ENCODE data around the gene NUAK2. TPM values are rescaled to one million over a fixed set of nuclear protein-coding genes. Genes with fewer than 3 reads are reported as not detected.

The NUAK2 gene
- total and polyA plus RNA-seq, 2 donors (not counting 3 experiments of a cell fraction or from before 2014, with no cell fraction given), result 1.8 to 2.5 TPM

- DNase-seq (ENCODE audit: low read depth, low spot score) (no peak), FAIRE-seq (no peak)
- no peaks in the 10 kb centered on the region for H3K36me3 ChIP-seq (ENCODE audit: control insufficient read depth in 2 of 2, extremely low read depth in 1 of 2, insufficient read depth in 2 of 2, low read length in 2 of 2)
- H3K9me3 ChIP-seq (replicated peaks; ENCODE audit: control insufficient read depth, insufficient read depth, low read length), result no peaks in the 10 kb centered on the region
- CTCF ChIA-PET, result interaction anchor here (1.5 kb wide), 1 partner anchor 18 kb away, joined by 8 read pairs; no protein-coding TSS in a partner anchor
- H4K20me1 ChIP-seq (replicated peaks; ENCODE audit: control insufficient read depth, extremely low read depth, insufficient read depth, low read length), result no peaks in the 10 kb centered on the region
- H3K9me1 ChIP-seq (replicated peaks; ENCODE audit: control insufficient read depth, extremely low read depth, insufficient read depth, low read length), result no peaks in the 10 kb centered on the region
- POLR2A ChIA-PET, result no interaction called here
- no peak overlapping the region for H3K4me2 ChIP-seq (ENCODE audit: insufficient read depth, low read length)
- no peak overlapping the region for H3K9ac ChIP-seq (replicated peaks; ENCODE audit: extremely low read depth, insufficient read depth, low read length)
- no peaks in the 10 kb centered on the region for H3K27me3 ChIP-seq (ENCODE audit: control insufficient read depth in 2 of 2, insufficient read depth in 2 of 2, low read length in 2 of 2)
- TF ChIP-seq, protein P1, sequence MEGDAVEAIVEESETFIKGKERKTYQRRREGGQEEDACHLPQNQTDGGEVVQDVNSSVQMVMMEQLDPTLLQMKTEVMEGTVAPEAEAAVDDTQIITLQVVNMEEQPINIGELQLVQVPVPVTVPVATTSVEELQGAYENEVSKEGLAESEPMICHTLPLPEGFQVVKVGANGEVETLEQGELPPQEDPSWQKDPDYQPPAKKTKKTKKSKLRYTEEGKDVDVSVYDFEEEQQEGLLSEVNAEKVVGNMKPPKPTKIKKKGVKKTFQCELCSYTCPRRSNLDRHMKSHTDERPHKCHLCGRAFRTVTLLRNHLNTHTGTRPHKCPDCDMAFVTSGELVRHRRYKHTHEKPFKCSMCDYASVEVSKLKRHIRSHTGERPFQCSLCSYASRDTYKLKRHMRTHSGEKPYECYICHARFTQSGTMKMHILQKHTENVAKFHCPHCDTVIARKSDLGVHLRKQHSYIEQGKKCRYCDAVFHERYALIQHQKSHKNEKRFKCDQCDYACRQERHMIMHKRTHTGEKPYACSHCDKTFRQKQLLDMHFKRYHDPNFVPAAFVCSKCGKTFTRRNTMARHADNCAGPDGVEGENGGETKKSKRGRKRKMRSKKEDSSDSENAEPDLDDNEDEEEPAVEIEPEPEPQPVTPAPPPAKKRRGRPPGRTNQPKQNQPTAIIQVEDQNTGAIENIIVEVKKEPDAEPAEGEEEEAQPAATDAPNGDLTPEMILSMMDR (IDR thresholded peaks at IDR 0.05; ENCODE audit: extremely low read depth in 1 of 2, insufficient read depth in 1 of 2, low read depth in 1 of 2, low read length in 2 of 2), result no peak
- no peak for TF ChIP-seq JUN (IDR thresholded peaks at IDR 0.05; ENCODE audit: borderline replicate concordance, insufficient read depth, insufficient read length, low read depth)
- no peak for TF ChIP-seq POLR2A (IDR thresholded peaks at IDR 0.05; ENCODE audit: low read depth, low read length)
- no peak for TF ChIP-seq GATA2 (IDR thresholded peaks at IDR 0.05; ENCODE audit: insufficient read depth, insufficient read length, low read depth, low read length)
- peaks cover 34% of the 10 kb centered on the region for H3K4me1 ChIP-seq (ENCODE audit: control insufficient read depth, extremely low read depth, insufficient read depth, low read length)
- intact Hi-C loops (cut with micrococcal nuclease) (no loop called here), dilution Hi-C loops (cut with MboI; ENCODE audit: extremely low pct_ligation_motif_present, low sequenced_read_pairs) (no loop called here)
- H3K27ac ChIP-seq (ENCODE audit: insufficient read depth, low read depth, low read length), result no peak overlapping the region
- no TSS peak for BruUV-seq (replicated peaks)
- no peaks in the 10 kb centered on the region for H3K79me2 ChIP-seq (ENCODE audit: control insufficient read depth, insufficient read depth, low read length)
- H2AFZ ChIP-seq (ENCODE audit: low read depth, low read length), result no peak overlapping the region
- no peak overlapping the region for H3K4me3 ChIP-seq (replicated peaks in 1 of 3; ENCODE audit: insufficient read depth in 1 of 3, low read depth in 1 of 3, low read length in 3 of 3)
These were observed 29.9 kb downstream of the NUAK2 start for GRCh38 chr1:205291596-205291995.

DNA sequence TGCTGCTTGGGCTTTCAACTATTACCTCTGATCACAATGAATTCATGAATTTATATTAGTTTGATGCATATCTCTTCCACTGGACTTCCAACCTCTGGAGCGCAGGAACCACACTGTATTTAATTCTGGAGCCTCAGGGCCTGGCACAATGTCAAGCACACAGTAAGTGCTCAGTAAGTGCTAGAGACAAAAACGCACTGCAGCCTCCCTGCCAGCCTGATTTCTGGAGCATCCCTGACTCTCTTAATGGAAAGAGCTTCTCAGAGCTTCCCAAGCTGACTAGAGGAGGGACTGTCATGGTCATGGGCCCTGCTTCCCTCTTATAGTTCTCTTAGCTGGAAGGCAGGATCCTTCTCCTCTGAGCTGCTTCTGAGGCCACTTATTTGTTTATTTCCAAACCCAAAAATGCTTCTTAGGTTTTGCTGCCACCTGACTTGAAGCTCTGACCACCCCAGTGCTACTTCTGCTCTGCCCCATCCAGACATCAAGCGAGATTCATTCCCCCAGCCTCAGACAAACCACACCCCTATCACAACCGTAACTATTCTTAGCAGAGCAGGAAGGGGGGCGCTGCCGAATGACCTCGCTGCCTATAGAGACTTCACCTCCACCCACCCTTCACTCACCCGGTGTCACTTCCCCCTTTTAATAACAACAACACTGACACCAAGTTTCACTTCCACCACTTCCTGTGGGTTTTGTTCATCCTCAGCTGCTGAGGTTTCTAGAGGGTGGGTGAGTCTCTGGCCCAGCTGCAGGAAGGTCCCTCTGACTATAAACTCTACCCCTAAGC, 33.6 kb downstream of the NUAK2 start:
- Histone ChIP-seq H4K20me1 (replicated peaks; ENCODE audit: control insufficient read depth, extremely low read depth, insufficient read depth, low read length) (no peaks in the 10 kb centered on the region), H3K79me2 (ENCODE audit: control insufficient read depth, insufficient read depth, low read length) (no peaks in the 10 kb centered on the region), H2AFZ (ENCODE audit: low read depth, low read length) (peak overlapping the region; percentile 69), H3K9me3 (replicated peaks; ENCODE audit: control insufficient read depth, insufficient read depth, low read length) (no peaks in the 10 kb centered on the region), H3K36me3 (ENCODE audit: control insufficient read depth in 2 of 2, extremely low read depth in 1 of 2, insufficient read depth in 2 of 2, low read length in 2 of 2) (no peaks in the 10 kb centered on the region), H3K9me1 (replicated peaks; ENCODE audit: control insufficient read depth, extremely low read depth, insufficient read depth, low read length) (no peaks in the 10 kb centered on the region), H3K27ac (ENCODE audit: insufficient read depth, low read depth, low read length) (peak overlapping the region; percentile 52), H3K9ac (replicated peaks; ENCODE audit: extremely low read depth, insufficient read depth, low read length) (no peak overlapping the region), H3K4me1 (ENCODE audit: control insufficient read depth, extremely low read depth, insufficient read depth, low read length) (peaks cover 34% of the 10 kb centered on the region), H3K27me3 (ENCODE audit: control insufficient read depth in 2 of 2, insufficient read depth in 2 of 2, low read length in 2 of 2) (no peaks in the 10 kb centered on the region), H3K4me3 (replicated peaks in 1 of 3; ENCODE audit: insufficient read depth in 1 of 3, low read depth in 1 of 3, low read length in 3 of 3) (no peak overlapping the region), H3K4me2 (ENCODE audit: insufficient read depth, low read length) (peak overlapping the region; percentile 50)
- ChIA-PET CTCF (interaction anchor here (1.4 to 3.3 kb wide), 4 partner anchors 14 to 36 kb away, joined by 7 to 21 read pairs (median 12); partner anchors contain the start of gene NUAK2), POLR2A (no interaction called here)
- intact Hi-C loops (cut with micrococcal nuclease), result loop anchor here (1.0 kb wide), 1 partner anchor 49 kb away; no protein-coding TSS in a partner anchor
- peak; percentile 87 for FAIRE-seq
- DNase-seq (ENCODE audit: low read depth, low spot score), result peak; percentile 42
- TF ChIP-seq POLR2AphosphoS5 (IDR thresholded peaks at IDR 0.05; ENCODE audit: insufficient read depth, low read depth, low read length) (peak; percentile 46), FOS (IDR thresholded peaks at IDR 0.05; ENCODE audit: borderline replicate concordance, insufficient read depth, low read length) (peak; percentile 20)
- TF ChIP-seq, protein P1 (IDR thresholded peaks at IDR 0.05; ENCODE audit: extremely low read depth in 1 of 2, insufficient read depth in 1 of 2, low read depth in 1 of 2, low read length in 2 of 2), result no peak
- dilution Hi-C loops (cut with MboI; ENCODE audit: extremely low pct_ligation_motif_present, low sequenced_read_pairs), result no loop called here
- BruUV-seq (replicated peaks), result no TSS peak
